DLD1 (cell line): Measurements from ENCODE around the gene COL6A1.

Experiments used
- in situ Hi-C: cut with HindIII; loops from 2 replicates; pipeline ENCODE4 v1.10.0; 2017; ENCODE audit warnings: low sequenced_read_pairs

Gene COL6A1

DNA sequence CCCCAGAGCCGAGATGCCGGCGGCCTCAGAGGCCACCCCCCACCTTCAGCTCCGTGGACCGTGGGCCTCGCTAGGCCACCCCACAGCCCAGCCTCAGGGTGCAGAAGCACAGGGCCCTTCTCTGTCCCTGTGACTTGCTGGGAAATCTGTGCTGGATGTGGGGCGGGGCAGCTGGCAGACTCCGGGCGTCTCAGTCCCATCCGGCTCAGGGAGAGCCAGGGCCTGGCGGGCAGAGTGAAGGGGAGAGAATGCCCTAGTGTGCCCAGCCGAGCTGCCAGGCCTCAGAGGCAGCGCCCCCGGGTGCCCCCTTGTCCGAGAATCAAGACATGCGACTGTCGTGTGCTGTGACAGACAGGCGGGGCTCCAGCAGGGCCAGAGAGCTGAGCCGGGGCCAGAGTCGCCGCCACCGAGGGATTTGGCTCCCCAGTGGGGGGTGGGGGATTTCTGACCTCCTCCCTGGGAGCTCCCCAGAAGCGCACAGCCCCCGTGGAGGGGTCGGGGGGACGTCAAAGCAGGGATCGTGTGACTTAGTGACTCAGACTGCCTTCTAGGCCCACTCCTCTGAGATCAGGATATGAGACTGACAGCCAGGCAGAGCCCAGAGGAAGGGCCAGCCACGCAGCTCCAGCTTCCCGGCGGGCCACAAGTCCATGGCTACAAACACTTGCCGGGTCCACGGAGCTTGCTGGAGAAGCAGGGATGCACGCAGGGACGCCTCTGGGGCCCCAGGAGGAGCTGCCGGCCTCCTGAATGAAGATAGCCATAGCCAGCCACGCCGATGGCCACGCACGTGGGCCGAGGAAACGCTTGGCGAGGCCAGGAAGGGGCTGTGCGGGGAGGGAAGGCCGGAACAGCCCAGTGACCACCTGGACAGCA lies 11.9 kb downstream of the COL6A1 start:
- in situ Hi-C loops, result no loop called here

DNA sequence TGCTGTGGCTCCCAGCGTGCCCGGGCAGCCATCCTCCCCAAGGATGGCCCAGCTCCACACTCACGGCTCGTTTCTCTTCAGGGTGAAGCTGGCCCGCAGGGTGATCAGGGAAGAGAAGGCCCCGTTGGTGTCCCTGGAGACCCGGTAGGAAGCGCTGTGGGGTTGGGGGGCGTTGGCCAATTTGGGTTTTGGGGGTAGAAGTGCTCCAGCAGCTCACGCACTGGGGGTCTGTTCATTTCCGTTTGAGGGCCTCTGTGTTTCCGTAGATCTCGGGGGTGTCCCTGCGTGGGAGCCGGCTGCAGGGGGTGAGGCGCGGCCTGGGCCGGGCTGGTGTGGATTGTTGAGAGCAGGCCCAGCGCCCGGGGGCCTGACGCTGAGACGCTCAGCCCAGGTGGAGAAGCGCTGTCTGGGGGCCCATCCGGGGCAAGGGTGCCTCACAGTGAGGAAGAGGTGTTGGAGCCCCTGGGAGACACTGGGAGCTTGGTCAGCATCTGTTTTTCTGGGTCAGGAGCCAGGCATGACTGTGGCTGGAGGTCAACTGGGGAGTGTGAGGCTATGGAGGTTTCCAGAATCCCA lies 12.6 kb downstream of the COL6A1 start:
- in situ Hi-C loops, result no loop called here

DNA sequence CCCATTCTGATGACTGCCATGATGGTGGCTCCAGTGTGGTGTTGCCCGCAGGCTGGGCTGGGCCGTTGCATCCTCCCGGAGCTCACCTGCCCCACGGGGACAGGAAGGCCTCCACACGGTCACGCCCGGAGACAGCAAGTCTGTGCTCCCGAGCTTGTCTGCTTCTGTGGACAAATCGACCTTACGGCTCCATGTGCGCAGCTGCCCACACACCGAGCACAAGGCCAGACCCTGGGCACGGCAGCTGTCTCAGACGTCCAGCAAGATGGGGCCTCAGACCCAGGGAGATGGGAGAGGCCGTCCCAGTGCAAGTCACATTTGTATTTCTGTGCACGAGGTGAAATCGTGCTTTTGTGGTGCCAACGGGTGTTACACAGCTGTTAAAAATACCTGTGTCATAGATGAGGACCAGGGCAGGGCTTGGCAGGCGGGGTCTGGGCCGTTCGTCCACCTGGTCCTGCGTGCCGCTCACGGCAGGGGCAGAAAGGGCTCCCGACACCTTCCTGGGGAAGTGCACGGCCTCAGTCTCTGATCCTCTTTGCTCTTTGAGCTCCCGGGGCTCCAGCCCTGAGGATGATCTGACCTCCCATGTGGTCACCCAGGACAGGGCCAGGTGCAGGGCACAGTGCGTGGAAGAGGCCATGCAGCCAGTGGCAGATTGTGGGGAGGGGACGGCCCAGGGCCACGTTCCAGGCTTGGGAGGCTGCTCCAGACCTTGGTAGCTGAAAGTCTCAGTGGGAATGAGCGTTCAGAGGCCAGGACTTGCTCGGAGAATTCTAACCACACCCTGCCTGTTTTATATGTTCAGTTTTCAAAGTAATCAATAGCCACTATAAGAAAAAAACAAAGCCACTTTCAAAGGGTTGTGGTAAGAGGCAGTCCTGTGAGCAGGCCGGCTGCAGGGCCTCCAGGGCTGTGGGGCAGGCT lies 13.5 kb downstream of the COL6A1 start:
- in situ Hi-C loops, result no loop called here

- in situ Hi-C loops, result no loop called here
Observed at GRCh38 chr21:45995686-45996179, 14.2 kb downstream of the COL6A1 start.

- in situ Hi-C loops, result no loop called here
Observed at GRCh38 chr21:45996311-45997204, 15.0 kb downstream of the COL6A1 start.

- in situ Hi-C loops, result no loop called here
Observed at GRCh38 chr21:45997205-45997494, 15.6 kb downstream of the COL6A1 start.

DNA sequence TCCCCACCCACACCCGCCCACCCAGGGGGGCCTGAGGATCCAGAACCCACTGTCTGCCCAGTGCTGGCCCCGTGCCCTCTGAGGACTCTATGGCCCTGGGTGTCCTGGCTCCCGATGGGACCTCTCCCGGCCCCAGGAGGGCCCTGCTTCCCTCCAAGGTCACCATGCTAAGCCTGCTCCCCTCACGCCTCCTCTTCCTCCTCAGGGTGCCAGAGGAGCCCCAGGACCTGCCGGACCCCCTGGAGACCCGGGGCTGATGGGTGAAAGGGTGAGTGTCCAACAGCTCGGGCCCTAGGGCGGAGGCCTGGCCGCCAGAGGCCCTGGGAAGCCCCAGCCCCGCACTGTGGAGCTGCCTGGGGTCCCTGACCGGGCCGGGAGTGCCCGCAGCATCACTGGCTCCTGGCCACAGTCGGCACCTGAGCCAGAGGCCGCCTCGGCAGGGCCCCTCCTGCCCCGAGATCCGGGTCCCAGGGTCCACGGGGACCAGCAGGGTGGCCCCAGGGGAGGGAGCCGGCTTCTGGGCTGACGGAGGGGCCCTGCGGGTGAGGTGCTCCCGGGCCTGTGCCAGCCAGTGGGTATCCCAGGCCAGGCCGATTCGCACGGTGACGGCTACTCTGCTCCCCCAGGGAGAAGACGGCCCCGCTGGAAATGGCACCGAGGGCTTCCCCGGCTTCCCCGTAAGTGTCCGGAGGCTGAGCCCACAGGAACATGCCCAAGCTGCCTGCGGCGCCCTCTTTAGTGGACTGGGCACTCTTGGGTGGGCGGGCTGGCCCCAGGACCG lies 16.1 kb downstream of the COL6A1 start:
- in situ Hi-C loops, result no loop called here

DNA sequence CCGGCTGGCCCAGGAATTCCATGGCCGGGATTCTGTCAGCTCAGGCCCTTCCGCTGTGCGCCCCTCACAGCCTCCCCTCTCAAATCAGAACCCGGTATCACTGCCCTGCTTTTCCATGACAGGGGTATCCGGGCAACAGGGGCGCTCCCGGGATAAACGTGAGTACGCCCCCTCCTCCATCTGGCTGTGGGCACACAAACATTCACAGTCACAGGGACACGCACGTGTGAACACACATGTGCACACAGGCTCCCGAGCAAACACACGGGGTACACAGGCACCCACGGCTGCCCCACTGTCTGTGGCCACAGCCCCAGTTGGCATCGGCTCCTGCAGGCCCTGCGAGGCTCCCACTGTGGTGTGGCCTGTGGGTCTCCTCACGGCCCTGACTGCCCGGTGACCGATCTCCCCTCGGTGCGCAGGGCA lies 16.7 kb downstream of the COL6A1 start:
- in situ Hi-C loops, result no loop called here

GRCh38 chr21:45998871-45999580 lies 17.5 kb downstream of the COL6A1 start:
- in situ Hi-C loops, result no loop called here

DNA sequence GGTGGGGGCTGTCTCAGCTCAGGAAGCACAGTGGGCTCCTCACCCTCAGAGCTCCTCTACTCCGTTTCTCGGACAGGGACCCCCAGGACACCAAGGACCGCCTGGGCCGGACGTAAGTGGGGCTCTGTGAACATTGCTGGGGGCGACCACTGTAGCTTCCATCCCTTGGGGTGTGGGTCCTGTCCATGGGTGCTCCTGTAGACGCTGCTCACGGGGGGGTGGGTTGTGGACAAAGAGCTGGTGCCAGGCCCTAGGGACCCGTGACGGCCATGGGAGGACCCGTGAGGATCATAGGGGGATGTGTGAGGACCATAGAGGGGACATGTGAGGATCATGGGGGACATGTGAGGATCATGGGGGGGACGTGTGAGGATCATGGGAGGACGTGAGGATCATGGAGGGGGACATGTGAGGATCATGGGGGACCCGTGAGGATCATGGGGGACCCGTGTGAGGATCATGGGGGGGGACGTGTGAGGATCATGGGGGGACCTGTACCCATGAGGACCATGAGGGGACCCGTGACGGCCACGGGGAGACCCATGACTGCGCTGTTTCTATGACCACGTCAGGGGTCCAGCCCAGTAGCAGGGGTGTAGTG lies 18.1 kb downstream of the COL6A1 start:
- in situ Hi-C loops, result loop anchor here (25.0 kb wide), 1 partner anchor 113 kb away; no protein-coding TSS in a partner anchor

DNA sequence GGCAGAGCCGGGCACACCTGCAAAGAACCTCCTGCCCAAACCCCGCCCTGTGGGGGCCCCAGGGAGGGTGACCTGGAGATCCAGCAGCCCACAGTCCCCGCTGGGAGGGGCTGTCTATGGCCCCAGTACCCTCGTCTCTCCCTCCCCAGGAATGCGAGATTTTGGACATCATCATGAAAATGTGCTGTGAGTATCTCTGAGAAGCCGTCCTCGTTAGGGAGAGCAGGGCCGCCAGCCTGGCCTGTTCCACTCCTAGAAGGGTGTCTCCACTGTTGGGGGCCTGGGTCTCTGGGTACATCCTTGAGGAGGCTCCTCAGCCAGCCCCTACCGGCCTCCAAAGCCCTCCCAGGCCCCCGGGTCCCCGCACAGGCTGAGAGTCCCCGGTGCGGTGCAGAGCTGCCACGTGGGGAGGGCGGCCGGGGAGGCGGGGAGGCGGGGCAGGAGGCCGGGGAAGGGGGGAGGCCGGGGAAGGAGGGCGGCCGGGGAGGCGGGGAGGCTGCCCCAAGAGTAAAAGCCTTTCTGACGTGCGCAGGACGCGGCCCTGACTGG lies 18.7 kb downstream of the COL6A1 start:
- in situ Hi-C loops, result loop anchor here (25.0 kb wide), 1 partner anchor 112 kb away; no protein-coding TSS in a partner anchor

DNA sequence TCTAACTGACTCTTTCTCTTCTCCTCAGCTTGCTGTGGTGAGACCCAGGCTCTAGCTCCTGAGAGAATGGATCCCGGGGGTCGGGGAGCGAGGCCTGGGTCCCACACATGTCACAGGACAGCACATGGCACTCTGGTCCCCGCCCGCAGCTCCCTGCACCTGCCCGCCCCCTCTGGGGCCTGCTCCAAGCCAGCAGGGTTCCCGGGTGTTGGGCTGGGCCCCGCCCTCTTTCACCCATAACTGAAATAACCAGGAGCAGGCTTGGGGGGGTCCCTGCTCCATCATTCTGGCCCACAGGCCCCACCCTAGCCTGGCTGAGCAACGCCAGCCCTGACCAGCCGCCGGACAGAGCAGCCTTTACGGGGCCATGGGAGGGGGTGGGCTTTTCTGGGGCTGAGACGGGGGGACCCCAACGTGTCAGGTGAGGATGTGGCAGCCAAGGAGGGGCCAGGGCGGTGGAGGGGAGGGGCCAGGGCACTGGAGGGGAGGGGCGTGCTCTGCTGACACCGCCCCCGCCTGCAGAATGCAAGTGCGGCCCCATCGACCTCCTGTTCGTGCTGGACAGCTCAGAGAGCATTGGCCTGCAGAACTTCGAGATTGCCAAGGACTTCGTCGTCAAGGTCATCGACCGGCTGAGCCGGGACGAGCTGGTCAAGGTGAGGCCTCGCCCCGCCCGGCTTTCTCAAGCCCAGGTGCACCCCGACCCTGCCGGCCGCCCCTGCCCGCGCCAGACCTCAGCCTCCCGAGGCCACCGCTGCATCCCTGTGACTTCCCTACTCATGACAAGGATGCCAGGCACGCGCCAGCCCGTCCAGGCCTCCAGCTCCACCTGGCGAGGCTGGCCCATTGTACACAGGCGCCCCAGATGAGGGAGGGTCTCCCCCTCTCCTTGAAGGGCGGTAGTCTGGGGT lies 19.4 kb downstream of the COL6A1 start:
- in situ Hi-C loops, result loop anchor here (25.0 kb wide), 1 partner anchor 111 kb away; no protein-coding TSS in a partner anchor

GRCh38 chr21:46001821-46002681 lies 20.5 kb downstream of the COL6A1 start:
- in situ Hi-C loops, result loop anchor here (25.0 kb wide), 1 partner anchor 110 kb away; no protein-coding TSS in a partner anchor

DNA sequence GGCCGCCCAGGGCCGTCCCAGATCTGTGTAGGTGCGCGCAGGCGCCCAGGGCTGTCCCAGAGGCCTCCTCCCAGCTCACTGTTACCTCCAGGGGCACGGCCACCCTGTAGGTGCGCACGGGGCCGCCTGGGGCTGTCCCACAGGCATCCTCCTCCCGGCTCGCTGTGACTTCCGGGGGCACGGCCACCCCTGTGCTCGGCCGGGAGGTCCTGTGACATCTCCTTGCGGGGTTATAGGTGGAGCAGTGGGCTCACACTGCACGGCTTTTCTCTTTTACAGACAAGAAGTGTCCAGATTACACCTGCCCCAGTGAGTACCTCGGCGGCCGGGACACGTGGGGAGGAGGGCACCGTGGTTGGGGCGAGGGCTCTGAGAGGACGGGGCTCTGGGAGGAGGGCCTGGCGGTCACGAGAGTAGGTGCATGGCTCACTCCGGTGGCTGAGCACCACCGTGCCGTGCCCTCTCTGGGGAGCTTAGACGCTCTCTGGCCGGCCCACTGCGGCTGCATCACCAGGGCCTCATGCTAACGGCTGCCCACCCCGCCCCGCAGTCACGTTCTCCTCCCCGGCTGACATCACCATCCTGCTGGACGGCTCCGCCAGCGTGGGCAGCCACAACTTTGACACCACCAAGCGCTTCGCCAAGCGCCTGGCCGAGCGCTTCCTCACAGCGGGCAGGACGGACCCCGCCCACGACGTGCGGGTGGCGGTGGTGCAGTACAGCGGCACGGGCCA lies 21.4 kb downstream of the COL6A1 start:
- in situ Hi-C loops, result loop anchor here (25.0 kb wide), 1 partner anchor 109 kb away; no protein-coding TSS in a partner anchor

DNA sequence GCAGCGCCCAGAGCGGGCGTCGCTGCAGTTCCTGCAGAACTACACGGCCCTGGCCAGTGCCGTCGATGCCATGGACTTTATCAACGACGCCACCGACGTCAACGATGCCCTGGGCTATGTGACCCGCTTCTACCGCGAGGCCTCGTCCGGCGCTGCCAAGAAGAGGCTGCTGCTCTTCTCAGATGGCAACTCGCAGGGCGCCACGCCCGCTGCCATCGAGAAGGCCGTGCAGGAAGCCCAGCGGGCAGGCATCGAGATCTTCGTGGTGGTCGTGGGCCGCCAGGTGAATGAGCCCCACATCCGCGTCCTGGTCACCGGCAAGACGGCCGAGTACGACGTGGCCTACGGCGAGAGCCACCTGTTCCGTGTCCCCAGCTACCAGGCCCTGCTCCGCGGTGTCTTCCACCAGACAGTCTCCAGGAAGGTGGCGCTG lies 22.0 kb downstream of the COL6A1 start:
- in situ Hi-C loops, result loop anchor here (25.0 kb wide), 1 partner anchor 109 kb away; no protein-coding TSS in a partner anchor
